ENCODE results near the gene EP400. TPM values are rescaled to one million over a fixed set of nuclear protein-coding genes. Genes with fewer than 3 reads are reported as not detected.

Gene EP400
- total and polyA plus RNA-seq, 2 of the 13 experiments (the other 11 are each of a cell fraction or from before 2014, with no cell fraction given), result 4.9 to 5.0 TPM

GRCh38 chr12:132083941-132084620, 134.3 kb downstream of the EP400 start (continued):
- peak; percentile 36 for TF ChIP-seq RBM39 (IDR thresholded peaks at IDR 0.05; ENCODE audit: low read depth, low read length, poor library complexity, severe bottlenecking)
- TF ChIP-seq ZNF33A (CRISPR knock-in tag; IDR thresholded peaks at IDR 0.05; ENCODE audit: borderline replicate concordance), result no peak
- 0 out of 2 replicates have a peak, but pooled peaks have one; percentile 13 for TF ChIP-seq HOXA5 (CRISPR knock-in tag; IDR thresholded peaks at IDR 0.05)
- no peak for TF ChIP-seq ATF2 (CRISPR knock-in tag; IDR thresholded peaks at IDR 0.05)
- TF ChIP-seq E2F5 (CRISPR knock-in tag; conservative IDR thresholded peaks at IDR 0.05), result 0 out of 2 replicates have a peak, but pooled peaks have one; percentile 3
- TF ChIP-seq ZNF350 (CRISPR knock-in tag; IDR thresholded peaks at IDR 0.05; ENCODE audit: borderline replicate concordance, low read depth), result 0 out of 2 replicates have a peak, but pooled peaks have one; percentile 27
- no peak; the same call in 1 of the 2 replicates for TF ChIP-seq UBTF (CRISPR knock-in tag; IDR thresholded peaks at IDR 0.05)
- peak; percentile 97 for TF ChIP-seq MXD4 (CRISPR knock-in tag; IDR thresholded peaks at IDR 0.05)
- TF ChIP-seq MXD1 (CRISPR knock-in tag; IDR thresholded peaks at IDR 0.05), result peak; percentile 90
- TF ChIP-seq ZBTB40 (IDR thresholded peaks at IDR 0.05), result no peak
- TF ChIP-seq ZBTB40 (CRISPR knock-in tag; IDR thresholded peaks at IDR 0.05), result no peak
- peak; percentile 55; the same call in 1 of the 2 replicates for TF ChIP-seq BCL6 (CRISPR knock-in tag; IDR thresholded peaks at IDR 0.05)
- TF ChIP-seq DBP (CRISPR knock-in tag; IDR thresholded peaks at IDR 0.05; ENCODE audit: not compliant biosample characterization), result no peak
